Measurements from ENCODE around the gene RABGAP1L. TPM values are rescaled to one million over a fixed set of nuclear protein-coding genes. Genes with fewer than 3 reads are reported as not detected.

RABGAP1L gene
- total RNA-seq, 4 donors from 2014 or later: 31.2 to 115 (median 62.5) TPM

DNA sequence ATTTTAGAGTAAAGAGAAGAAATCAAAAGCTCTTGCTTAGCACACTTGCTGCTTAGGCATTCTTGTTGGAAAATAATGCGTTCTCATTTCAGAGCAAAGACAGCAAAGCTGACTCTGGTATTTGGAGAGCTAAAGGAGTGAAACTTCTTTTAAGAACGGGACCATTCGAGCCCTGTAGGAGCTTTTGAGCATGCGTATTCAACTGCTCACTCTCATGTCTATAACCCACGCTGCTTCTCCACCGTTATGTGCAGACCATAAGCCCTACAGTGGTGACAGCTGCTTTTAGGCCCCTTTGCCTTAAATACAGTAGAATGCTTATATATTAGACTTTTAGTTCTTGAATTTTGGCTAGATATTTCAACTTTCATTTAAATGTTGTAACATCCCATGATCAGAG is 626.2 kb downstream of the RABGAP1L start:
- TF ChIP-seq CTCF (IDR thresholded peaks at IDR 0.05) (no peak), EP300 (IDR thresholded peaks at IDR 0.05) (no peak)
- WGBS, 2 donors (ENCODE audit: low coverage in 1 of 2): 85 to 93% methylated on average over 6 of the region's 6 CpGs
- ATAC-seq: no peak
- no peak overlapping the region for H3K27ac ChIP-seq
- H3K27me3 ChIP-seq: no peaks in the 10 kb centered on the region
- H3K4me1 ChIP-seq: no peaks in the 10 kb centered on the region
- H3K9me3 ChIP-seq: no peaks in the 10 kb centered on the region
- H3K4me3 ChIP-seq: no peak overlapping the region
- no peaks in the 10 kb centered on the region for H3K36me3 ChIP-seq

DNA sequence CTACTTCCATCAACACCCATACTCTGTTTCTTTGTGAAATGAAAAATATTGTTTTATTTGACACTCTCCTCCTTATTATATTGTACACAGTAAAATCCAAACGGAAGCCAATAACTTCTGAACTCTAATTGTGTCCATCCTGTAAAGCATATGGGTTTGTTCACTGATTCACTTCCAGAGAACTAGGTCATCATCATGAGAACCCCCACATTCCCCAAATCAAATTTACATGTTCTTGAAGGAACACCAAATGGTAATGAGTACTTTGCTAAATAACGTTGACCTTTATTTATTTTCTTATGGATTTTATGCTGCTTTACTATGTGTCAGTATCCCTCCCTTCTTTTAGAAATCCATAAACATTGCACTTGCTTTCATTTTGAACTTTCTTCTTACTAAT is 627.0 kb downstream of the RABGAP1L start:
- Histone ChIP-seq H3K4me1 (no peaks in the 10 kb centered on the region), H3K4me3 (no peak overlapping the region), H3K9me3 (no peaks in the 10 kb centered on the region), H3K27me3 (no peaks in the 10 kb centered on the region), H3K36me3 (no peaks in the 10 kb centered on the region), H3K27ac (no peak overlapping the region)
- ATAC-seq: no peak
- 22 to 52% methylated on average over 2 of the region's 2 CpGs for WGBS, 2 donors (ENCODE audit: low coverage in 1 of 2)
- TF ChIP-seq EP300 (IDR thresholded peaks at IDR 0.05) (no peak), POLR2AphosphoS5 (IDR thresholded peaks at IDR 0.05) (no peak), CTCF (IDR thresholded peaks at IDR 0.05) (no peak), POLR2A (IDR thresholded peaks at IDR 0.05) (no peak)

DNA sequence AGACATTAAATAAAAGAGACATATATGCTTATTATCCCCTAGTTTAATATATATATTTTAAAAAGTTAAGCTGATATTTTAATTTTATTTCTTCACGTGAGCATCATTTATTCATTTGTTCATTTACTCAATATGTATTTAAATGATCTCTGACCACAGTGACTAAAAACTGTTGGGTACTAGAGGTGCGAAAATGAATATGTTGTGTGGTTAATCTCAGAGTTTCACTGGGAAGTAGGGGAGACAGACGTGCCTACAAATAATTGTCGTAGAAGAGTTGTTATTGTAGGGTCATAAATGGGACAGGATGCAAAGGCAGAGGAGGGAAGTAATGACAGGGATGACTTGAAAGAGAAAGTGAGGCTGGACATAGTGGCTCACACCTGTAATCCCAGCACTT is 627.4 kb downstream of the RABGAP1L start:
- Histone ChIP-seq H3K4me3 (no peak overlapping the region), H3K9me3 (no peaks in the 10 kb centered on the region), H3K36me3 (no peaks in the 10 kb centered on the region), H3K4me1 (no peaks in the 10 kb centered on the region), H3K27ac (no peak overlapping the region), H3K27me3 (no peaks in the 10 kb centered on the region)
- WGBS, 2 donors (ENCODE audit: low coverage in 1 of 2): 93 to 98% methylated on average over 4 of the region's 4 CpGs
- no peak for TF ChIP-seq EP300 (IDR thresholded peaks at IDR 0.05)
- no peak for TF ChIP-seq CTCF (IDR thresholded peaks at IDR 0.05)
- TF ChIP-seq POLR2AphosphoS5 (IDR thresholded peaks at IDR 0.05): no peak
- no peak for TF ChIP-seq POLR2A (IDR thresholded peaks at IDR 0.05)
- ATAC-seq: no peak

DNA sequence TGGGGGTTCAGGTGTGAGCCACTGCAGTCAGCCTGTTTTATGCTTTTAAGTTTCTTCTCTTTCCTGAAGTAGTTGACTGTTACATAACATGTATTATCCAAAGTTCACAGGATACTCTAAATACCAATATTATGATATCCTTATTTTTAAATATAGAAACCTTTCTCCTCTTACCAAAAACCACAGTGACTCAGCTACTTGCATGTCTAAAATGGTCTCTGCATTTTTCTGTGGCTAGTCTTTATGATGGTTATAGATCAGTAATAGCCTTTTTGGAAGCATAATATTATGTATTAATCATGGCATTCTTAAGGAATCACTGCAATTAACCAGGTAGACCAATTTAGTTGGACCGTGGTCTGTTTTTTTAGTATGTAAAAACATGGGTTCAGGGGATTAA is 629.7 kb downstream of the RABGAP1L start:
- Histone ChIP-seq H3K27me3 (no peaks in the 10 kb centered on the region), H3K27ac (no peak overlapping the region), H3K9me3 (no peaks in the 10 kb centered on the region), H3K36me3 (no peaks in the 10 kb centered on the region), H3K4me3 (no peak overlapping the region), H3K4me1 (no peaks in the 10 kb centered on the region)
- no peak for TF ChIP-seq POLR2AphosphoS5 (IDR thresholded peaks at IDR 0.05)
- no peak for TF ChIP-seq EP300 (IDR thresholded peaks at IDR 0.05)
- TF ChIP-seq CTCF (IDR thresholded peaks at IDR 0.05): no peak
- TF ChIP-seq POLR2A (IDR thresholded peaks at IDR 0.05): no peak
- no peak for ATAC-seq
- 80 to 100% methylated on average over 1 of the region's 1 CpG for WGBS, 2 donors (ENCODE audit: low coverage in 1 of 2)

GRCh38 chr1:174789399-174789798 is 630.1 kb downstream of the RABGAP1L start:
- H3K9me3 ChIP-seq: no peaks in the 10 kb centered on the region
- no peak overlapping the region for H3K4me3 ChIP-seq
- 69 to 75% methylated on average over 1 of the region's 1 CpG for WGBS, 2 donors (ENCODE audit: low coverage in 1 of 2)
- no peaks in the 10 kb centered on the region for H3K4me1 ChIP-seq
- ATAC-seq: no peak
- no peak for TF ChIP-seq POLR2AphosphoS5 (IDR thresholded peaks at IDR 0.05)
- no peak overlapping the region for H3K27ac ChIP-seq
- H3K27me3 ChIP-seq: no peaks in the 10 kb centered on the region
- no peaks in the 10 kb centered on the region for H3K36me3 ChIP-seq

- WGBS, 2 donors (ENCODE audit: low coverage in 1 of 2): 53 to 78% methylated on average over 2 of the region's 2 CpGs
- no peak for ATAC-seq
- no peak overlapping the region for H3K4me3 ChIP-seq
- H3K4me1 ChIP-seq: no peaks in the 10 kb centered on the region
- H3K36me3 ChIP-seq: no peaks in the 10 kb centered on the region
- no peak overlapping the region for H3K27ac ChIP-seq
- TF ChIP-seq POLR2AphosphoS5 (IDR thresholded peaks at IDR 0.05): no peak
- TF ChIP-seq CTCF (IDR thresholded peaks at IDR 0.05): no peak
- H3K9me3 ChIP-seq: no peaks in the 10 kb centered on the region
- no peaks in the 10 kb centered on the region for H3K27me3 ChIP-seq
Observed at GRCh38 chr1:174791863-174792262, 632.5 kb downstream of the RABGAP1L start.

All from gastroesophageal sphincter (tissue), 4 donors.